ENCODE results near the gene SLC2A6.

The SLC2A6 gene

GRCh38 chr9:133515615-133516255, 36.8 kb upstream of the SLC2A6 start:
- DNase-seq: no peak

DNA sequence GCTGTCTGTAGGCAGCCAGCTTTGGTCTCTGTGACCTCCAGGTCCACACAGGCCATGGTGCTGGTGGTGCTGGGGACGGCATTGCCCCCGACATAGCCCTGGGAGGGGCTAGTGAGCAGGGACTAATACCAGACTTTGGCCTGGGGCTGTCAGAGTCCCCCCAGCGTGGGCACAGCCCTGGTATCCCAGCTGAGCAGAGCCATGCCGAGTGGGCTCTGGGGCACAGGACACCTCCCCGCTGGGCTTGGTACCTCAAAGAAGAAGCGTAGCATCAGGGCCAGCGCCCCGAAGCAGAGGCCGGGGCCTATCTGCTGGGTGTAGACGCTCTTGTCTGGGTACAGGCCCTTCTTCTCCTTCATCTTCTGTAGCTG, 36.3 kb upstream of the SLC2A6 start:
- DNase-seq: no peak

GRCh38 chr9:133514460-133515239, 35.8 kb upstream of the SLC2A6 start:
- DNase-seq: no peak

DNA sequence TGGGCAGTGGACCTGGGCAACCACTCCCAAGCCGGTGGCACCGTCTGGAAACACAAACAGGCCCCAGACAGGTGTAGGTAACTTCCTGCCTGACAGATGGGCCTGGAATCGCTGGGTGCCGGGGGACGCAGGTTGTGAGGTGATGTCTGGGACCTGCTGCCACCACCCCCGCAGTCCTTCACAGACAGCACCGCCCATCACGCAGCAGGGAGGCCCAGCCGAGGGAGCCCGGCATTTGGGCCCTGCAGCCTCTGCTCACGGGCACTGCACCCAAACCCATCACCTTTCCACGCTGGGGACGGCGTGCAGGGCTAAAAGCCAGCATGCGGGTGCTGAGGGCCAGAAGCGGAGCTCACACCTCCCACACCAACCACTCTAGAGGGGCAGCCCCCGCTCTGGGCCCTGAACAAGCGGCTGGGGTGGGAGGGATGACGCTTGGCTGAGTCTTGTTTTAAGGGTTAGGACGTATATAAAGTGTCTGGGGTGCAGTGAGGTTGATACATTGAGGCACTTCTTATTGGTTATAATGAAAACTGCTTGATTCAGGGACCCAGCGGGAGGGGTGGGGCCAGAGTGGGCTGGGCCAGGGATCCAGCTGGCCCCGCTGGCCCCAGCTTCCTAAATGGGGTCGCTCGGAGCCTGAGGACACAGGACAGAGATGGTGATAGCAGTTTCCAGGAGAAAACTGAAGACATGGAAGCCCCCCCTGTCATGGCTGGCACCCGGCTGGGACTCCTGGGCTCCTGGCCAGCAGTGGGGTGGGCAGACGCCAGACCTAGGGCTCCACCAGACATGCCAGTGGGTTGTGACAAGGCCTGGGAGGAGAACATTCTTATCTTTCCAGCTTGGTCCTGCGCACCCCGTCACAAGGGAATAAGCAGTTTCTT, 34.6 kb upstream of the SLC2A6 start:
- DNase-seq: no peak

GRCh38 chr9:133512253-133513213, 33.6 kb upstream of the SLC2A6 start:
- no peak for DNase-seq

- DNase-seq: no peak
These were observed 32.7 kb upstream of the SLC2A6 start for GRCh38 chr9:133511607-133512006.

GRCh38 chr9:133510926-133511505, 32.1 kb upstream of the SLC2A6 start:
- no peak for DNase-seq

- DNase-seq: no peak
These were observed 30.5 kb upstream of the SLC2A6 start for GRCh38 chr9:133509179-133510083.

GRCh38 chr9:133508046-133508445, 29.1 kb upstream of the SLC2A6 start:
- DNase-seq: no peak

- DNase-seq: no peak
These were observed 28.5 kb upstream of the SLC2A6 start for GRCh38 chr9:133507246-133507965.

DNA sequence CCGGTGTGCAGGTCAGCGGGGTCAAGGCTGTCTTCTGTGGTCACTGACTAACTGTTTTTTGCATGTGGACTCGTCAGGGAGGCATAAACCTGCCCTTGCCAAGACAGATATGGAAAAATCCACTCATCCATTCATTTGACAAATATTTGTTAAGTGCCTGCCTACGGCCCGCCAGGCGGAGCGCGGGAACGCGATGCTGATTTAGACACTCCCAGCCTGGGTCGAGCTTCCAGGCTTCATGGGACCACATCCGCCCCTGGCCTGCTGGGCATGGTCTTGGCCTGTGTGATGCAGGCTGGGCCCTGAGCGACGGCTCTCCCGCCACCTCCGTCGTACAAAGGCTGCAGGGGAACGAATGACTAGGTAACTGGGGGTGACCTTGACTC, 27.7 kb upstream of the SLC2A6 start:
- DNase-seq: no peak

DNA sequence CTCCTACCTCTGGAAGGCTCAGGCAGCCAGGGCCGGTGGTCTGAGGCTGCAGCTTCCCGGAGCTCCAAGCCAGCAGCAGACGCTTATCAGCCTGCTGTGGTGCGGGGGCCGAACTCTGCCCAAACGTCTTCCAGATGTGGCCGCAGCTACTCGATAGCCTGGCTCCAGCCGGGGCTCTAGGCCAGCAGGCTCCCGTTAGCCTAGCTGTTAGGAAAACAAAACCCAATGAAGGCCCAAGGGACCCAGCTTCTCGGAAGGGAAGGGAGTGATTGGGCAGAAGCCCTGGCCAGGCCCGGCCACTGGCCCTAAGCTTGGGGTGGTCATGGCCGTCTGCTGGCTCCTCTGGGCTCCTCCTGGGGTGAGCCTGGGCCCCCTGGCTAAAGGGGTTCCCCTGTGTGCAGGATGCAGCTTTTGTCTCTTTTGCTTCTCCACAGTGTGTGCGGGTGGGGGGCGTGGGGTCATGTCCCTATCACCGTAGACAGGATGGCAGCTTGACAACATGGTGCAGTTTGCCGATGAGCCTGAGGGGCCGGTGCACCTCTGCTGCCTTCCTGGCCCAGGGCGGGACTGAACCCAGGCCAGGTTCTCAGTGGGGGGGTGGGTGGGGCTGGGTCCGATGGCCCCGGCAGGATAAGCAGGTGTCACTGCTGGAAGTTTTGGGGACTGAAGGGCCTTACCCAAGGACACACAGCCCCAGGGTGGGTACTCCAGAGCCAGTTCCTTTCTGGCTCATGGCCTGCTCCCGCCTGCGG, 27.2 kb upstream of the SLC2A6 start:
- no peak for DNase-seq

DNA sequence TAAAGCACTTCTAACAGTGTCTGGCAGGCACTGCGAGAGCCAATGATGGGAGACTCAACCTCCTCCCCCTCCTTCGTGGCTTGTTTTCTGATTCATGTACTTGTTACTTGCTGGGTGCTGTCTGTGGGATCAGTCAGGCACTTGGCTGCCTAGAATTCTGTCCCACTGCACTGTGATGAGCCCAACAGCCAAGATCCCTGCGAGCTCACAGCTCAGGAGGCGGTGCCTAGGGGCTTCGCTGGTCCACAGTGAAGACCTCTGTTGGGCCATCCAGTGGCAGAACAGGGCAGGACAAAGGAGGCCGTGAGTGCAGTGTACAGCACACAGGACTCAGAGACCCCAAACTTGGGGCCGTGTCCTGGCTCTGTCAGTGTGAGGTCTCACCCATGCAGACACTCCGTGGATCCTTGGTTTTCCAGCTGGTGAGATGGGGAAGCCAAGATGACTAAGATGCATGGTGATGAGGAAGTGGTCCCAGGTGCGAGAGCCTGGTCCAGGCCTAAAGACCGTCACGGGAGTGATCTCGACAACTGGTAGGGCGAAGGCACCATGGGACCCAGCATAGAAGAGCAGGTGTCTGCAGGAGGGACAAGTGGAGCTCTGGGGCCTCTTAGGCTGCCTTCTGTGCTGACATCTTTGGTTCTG, 26.4 kb upstream of the SLC2A6 start:
- no peak for DNase-seq

DNA sequence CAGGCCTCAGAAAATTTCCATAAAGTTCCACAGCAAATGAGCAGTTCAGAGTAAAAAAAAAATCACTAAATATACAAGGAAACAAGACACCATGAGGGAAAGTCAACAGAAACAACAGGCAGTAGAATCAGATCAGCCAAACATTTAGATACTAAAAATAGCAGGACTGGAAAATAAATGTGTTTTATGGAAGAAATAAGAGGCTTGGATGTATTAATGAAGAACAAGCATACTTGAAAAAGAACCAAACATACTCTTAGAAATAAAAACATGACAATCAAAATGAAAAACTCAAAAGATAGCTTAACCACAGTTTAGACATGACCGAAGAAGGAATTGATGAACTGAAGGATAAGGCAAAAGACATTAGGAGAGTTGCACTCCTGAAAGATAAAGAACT, 23.2 kb upstream of the SLC2A6 start:
- DNase-seq: no peak

DNA sequence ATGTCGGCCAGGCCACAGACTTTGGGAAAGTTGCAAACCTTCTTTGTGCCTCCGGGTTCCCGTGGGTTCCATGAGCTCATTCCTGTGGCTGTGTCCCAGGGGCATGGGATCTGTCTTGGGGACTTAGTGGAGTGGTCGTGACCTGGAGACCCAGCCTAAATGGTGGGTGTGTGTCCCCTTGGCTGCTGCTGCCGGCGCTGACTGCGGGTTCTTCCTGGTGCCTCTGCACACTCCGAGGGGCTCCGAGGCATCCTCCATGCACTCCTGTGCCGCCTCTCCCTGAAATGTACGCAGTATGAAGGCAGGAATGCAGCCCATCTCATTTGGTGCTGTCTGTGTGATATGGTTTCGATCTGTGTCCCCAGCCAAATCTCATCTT, 21.0 kb upstream of the SLC2A6 start:
- no peak for DNase-seq

GRCh38 chr9:133499132-133499891, 20.4 kb upstream of the SLC2A6 start:
- no peak for DNase-seq

GRCh38 chr9:133496861-133497842, 18.3 kb upstream of the SLC2A6 start:
- no peak for DNase-seq
